Body of pancreas (tissue), 4 donors: Measurements from ENCODE around the gene IL16. TPM values are rescaled to one million over a fixed set of nuclear protein-coding genes. Genes with fewer than 3 reads are reported as not detected.
"Not testable (repeated sequence)": the region's sequence is repeated elsewhere in the genome, so short reads cannot be mapped to it uniquely, and the experiment has no call there.

Experiments used
- ATAC-seq: fragments of 150-250 bp; one replicate; pipeline ENCODE4 v1.9.1; 2016
- DNase-seq, 4 donors: peaks; one replicate each; pipeline ENCODE4 v3.0.0-alpha.2; 2019
- H3K27ac ChIP-seq, 4 donors: fragments of 200-600 bp; sonication (generic); 1 replicate in 3 of 4; 2 replicates in 1 of 4; pipeline versions ENCODE4 v1.5.1 to v1.6.1; 2016 to 2019; ENCODE audit warnings: mild to moderate bottlenecking in 1 of 4, mixed read lengths in 1 of 4, moderate library complexity in 1 of 4
- H3K27me3 ChIP-seq, 2 donors: fragments of 200-600 bp; sonication (generic); one replicate each; pipeline ENCODE4 v1.6.0; 2016; ENCODE audit warnings: mild to moderate bottlenecking in 1 of 2
- H3K36me3 ChIP-seq, 2 donors: fragments of 200-600 bp; sonication (generic); replicated peaks in 1 of 2; 2 replicates each; pipeline ENCODE4 v1.5.1; 2016; ENCODE audit warnings: low read depth in 2 of 2; ENCODE audit not compliant: insufficient read depth in 1 of 2
- H3K4me1 ChIP-seq: fragments of 200-600 bp; sonication (generic); one replicate; pipeline ENCODE4 v1.6.0; 2016
- H3K4me3 ChIP-seq, 2 donors: fragments of 200-600 bp; sonication (generic); 1 replicate in 1 of 2; 2 replicates in 1 of 2; pipeline ENCODE4 v1.5.1; 2016 to 2019
- H3K9me3 ChIP-seq, 3 donors: fragments of 200-600 bp; sonication (generic); 1 replicate in 2 of 3; 2 replicates in 1 of 3; pipeline ENCODE4 v1.5.1; 2016
- CTCF ChIP-seq, 7 experiments: fragments of 450-650 bp in 4 of 7; fragments of 200-600 bp in 3 of 7; sonication (generic) in 3 of 7; IDR thresholded peaks; one replicate each; pipeline ENCODE4 v1.5.1; 2016 to 2019; ENCODE audit warnings: antibody characterized with exemption in 7 of 7
- POLR2A ChIP-seq, 3 donors: fragments of 450-650 bp; IDR thresholded peaks; one replicate each; pipeline ENCODE4 v1.6.1; 2016; ENCODE audit warnings: antibody characterized with exemption in 3 of 3, mild to moderate bottlenecking in 2 of 3
- WGBS, 2 donors: methylation state at CpG; one replicate each; pipeline ENCODE4 v1.1.5; 2017; 5-methylcytosine and 5-hydroxymethylcytosine counted together
- intact Hi-C: fragments of 100-400 bp; cut with DNase I; formaldehyde crosslinking; loops from one replicate; pipeline ENCODE4 v1.15.1; 2023
- total RNA-seq, 2 donors: library from RNA; depleted of rRNA; stranded (reverse); fragments of >200 nt; gene quantifications; one replicate each; pipeline ENCODE4 v1.1.0, GENCODE V29; 2016

Gene IL16
- total RNA-seq, 2 donors from 2014 or later, result 2.9 to 4.9 TPM

- TF ChIP-seq CTCF (IDR thresholded peaks at IDR 0.05), result no peak
- TF ChIP-seq POLR2A (IDR thresholded peaks at IDR 0.05), result no peak
- WGBS, 2 donors, result 85 to 93% methylated on average over 4 of the region's 4 CpGs
- Histone ChIP-seq H3K36me3 (no peaks in the 10 kb centered on the region), H3K27ac (no peak overlapping the region), H3K9me3 (no peaks in the 10 kb centered on the region), H3K27me3 (no peaks in the 10 kb centered on the region), H3K4me1 (peaks cover 3% of the 10 kb centered on the region), H3K4me3 (no peak overlapping the region)
- DNase-seq, result no peak
- intact Hi-C loops, result no loop called here
- ATAC-seq, result no peak
Observed at GRCh38 chr15:81343371-81343770, 146.7 kb downstream of the IL16 start.

- no peak for TF ChIP-seq POLR2A (IDR thresholded peaks at IDR 0.05)
- no peak for TF ChIP-seq CTCF (IDR thresholded peaks at IDR 0.05)
- Histone ChIP-seq H3K9me3 (no peaks in the 10 kb centered on the region), H3K36me3 (no peaks in the 10 kb centered on the region), H3K4me3 (no peak overlapping the region), H3K27me3 (no peaks in the 10 kb centered on the region), H3K27ac (no peak overlapping the region), H3K4me1 (no peaks in the 10 kb centered on the region)
- DNase-seq, result no peak
- 63 to 64% methylated on average over 2 of the region's 2 CpGs for WGBS, 2 donors
- intact Hi-C loops, result no loop called here
- no peak for ATAC-seq
Observed at GRCh38 chr15:81346611-81347010, 149.9 kb downstream of the IL16 start.

GRCh38 chr15:81347910-81348309, 151.2 kb downstream of the IL16 start:
- no peaks in the 10 kb centered on the region for H3K27me3 ChIP-seq
- 87 to 88% methylated on average over 4 of the region's 4 CpGs for WGBS, 2 donors
- H3K4me1 ChIP-seq, result no peaks in the 10 kb centered on the region
- DNase-seq (no peak), ATAC-seq (no peak)
- no peak overlapping the region for H3K4me3 ChIP-seq
- intact Hi-C loops, result no loop called here
- H3K27ac ChIP-seq, result no peak overlapping the region
- no peak for TF ChIP-seq CTCF (IDR thresholded peaks at IDR 0.05)
- TF ChIP-seq POLR2A (IDR thresholded peaks at IDR 0.05), result no peak
- no peaks in the 10 kb centered on the region for H3K36me3 ChIP-seq
- H3K9me3 ChIP-seq, result no peaks in the 10 kb centered on the region

- H3K9me3 ChIP-seq, intact Hi-C loops, H3K27me3 ChIP-seq, H3K27ac ChIP-seq, H3K4me1 ChIP-seq, ATAC-seq, H3K36me3 ChIP-seq, H3K4me3 ChIP-seq, DNase-seq: not testable (repeated sequence)
- 95% methylated on average over 11 of the region's 11 CpGs for WGBS, 2 donors
Observed at GRCh38 chr15:81348691-81349090, 152.0 kb downstream of the IL16 start.

- intact Hi-C loops, result no loop called here
- TF ChIP-seq CTCF (IDR thresholded peaks at IDR 0.05) (no peak), POLR2A (IDR thresholded peaks at IDR 0.05) (no peak)
- Histone ChIP-seq H3K36me3 (no peaks in the 10 kb centered on the region), H3K4me1 (no peaks in the 10 kb centered on the region), H3K4me3 (no peak overlapping the region), H3K27ac (no peak overlapping the region), H3K27me3 (no peaks in the 10 kb centered on the region), H3K9me3 (no peaks in the 10 kb centered on the region)
- ATAC-seq (no peak), DNase-seq (no peak)
- WGBS, 2 donors, result 98% methylated on average over 3 of the region's 3 CpGs
Observed at GRCh38 chr15:81349271-81349670, 152.6 kb downstream of the IL16 start.
